GM19463 (cell line): Measurements from ENCODE around the gene CD320.

Source experiments
- ATAC-seq: cut with Tn5 transposase; IDR thresholded peaks from one replicate; pipeline ENCODE4 v1.9.1; 2021; ENCODE audit warnings: mild to moderate bottlenecking, moderate library complexity; ENCODE audit not compliant: unreplicated experiment

CD320 gene

DNA sequence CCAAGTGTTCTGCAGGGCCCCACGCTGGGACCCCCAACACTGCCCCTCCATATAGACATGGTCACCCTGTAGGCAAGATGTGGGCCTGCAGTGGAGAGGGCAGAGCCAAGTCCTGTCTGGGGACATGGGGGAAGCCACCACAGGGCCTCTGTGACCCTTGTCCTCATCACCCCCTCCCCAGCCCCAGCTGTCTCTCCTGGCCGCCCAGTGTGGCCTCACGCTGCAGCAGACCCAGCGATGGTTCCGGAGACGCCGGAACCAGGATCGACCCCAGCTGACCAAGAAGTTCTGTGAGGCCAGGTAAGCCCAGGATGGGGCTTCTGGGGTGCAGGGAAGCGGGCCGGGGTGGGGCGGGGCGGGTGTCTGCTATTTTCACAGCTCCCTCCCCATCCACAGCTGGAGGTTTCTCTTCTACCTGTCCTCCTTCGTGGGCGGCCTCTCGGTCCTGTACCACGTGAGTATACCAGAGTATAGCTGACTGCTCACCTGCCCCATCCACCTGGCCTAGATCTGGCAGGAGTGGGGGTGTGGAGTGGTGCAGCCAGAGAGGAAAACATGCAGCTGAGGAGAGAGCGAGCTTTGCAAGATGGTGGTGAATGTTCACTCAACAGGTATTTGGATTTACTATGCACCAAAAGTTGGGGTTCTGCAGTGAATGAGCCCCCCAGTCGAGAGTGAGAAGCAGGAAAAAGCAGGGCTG, 52.6 kb downstream of the CD320 start:
- no peak for ATAC-seq

DNA sequence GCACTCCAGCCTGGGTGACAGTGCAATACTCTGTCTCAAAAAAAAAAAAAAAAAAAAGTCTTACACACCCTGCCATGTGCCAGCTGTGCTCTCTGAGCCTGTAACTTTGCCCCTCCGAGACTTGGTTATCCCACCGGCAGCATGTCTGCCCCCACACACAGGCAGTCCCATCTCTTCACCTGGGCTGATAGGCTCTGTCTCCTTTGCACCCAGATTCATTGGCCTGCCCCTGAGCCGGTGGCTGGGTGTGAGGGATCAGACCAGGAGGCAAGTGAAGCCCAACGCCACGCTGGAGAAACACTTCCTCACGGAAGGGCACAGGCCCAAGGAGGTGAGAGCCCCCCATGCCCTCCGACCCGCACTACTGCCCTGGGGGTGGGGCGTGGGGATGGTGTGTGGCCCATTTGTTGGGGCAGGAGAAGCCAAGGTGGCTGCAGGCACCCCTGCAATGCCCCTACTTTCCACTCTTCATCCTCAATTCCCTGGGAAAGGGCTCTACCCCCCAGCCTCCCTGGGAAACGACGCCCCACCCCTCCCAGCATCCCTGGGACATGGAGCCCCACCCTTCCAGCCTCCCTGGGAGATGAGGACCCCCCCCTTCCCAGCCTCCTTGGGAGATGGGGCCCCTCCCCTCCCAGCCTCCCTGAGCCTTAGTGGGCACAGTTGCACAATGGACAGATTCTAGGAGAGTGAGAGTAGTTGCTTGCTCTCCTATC, 53.7 kb downstream of the CD320 start:
- no peak for ATAC-seq

DNA sequence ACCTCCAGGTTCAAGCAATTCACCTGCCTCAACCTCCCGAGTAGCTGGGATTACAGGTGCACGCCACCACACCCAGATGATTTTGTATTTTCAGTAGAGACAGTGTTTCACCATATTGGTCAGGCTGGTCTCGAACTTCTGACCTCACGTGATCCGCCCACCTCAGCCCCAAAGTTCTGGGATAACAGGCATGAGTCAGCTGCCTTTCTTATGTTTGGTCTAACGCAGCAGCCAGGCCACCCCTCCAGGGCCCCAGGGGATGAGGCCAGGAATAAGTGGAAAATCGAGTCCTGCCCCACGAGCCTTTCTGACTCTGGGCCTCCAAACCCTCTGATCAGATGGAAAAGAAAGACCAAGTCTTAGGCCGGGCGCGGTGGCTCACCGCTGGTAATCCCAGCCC, 54.5 kb downstream of the CD320 start:
- ATAC-seq = no peak

DNA sequence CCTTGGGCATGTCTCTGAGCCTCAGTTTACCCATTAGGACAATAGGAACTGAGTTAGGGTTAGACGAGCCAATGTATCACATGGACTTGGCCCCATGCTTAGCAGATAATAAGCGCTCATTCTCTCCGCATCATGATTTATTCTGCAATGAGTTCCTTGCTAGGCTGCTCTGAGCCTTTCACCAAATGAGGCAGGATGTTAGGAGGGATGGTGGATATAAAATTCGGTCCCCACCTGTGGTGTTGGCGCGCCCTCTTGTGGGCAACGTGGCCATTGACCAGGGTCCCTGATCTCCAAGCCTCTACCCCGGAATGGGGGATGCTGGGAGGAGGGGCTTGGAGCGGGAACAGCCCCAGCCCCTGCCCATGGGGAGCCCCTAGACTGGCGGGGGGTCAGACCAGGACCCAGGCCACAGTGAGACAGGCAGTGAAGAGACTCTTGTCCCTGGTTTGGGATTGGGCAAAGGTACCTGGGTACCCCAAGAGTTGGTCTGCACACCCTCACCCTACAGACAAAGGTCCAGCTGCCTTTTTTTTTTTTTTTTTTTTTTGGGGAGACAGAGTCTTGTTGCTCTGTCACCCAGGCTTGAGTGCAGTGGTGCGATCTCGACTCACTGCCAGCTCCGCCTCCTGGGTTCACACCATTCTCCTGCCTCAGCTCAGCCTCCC, 55.1 kb downstream of the CD320 start:
- ATAC-seq = no peak
